Kidney tubule cell (primary cell): Measurements from ENCODE around the gene ZNF407.
A peak's percentile ranks its signal among the peaks of the same experiment; 100 is the strongest.

ENCODE experiments used
- DNase-seq: peaks from one replicate; pipeline ENCODE4 v3.0.0-alpha.2; 2018; ENCODE audit warnings: low spot score

ZNF407 gene

DNA sequence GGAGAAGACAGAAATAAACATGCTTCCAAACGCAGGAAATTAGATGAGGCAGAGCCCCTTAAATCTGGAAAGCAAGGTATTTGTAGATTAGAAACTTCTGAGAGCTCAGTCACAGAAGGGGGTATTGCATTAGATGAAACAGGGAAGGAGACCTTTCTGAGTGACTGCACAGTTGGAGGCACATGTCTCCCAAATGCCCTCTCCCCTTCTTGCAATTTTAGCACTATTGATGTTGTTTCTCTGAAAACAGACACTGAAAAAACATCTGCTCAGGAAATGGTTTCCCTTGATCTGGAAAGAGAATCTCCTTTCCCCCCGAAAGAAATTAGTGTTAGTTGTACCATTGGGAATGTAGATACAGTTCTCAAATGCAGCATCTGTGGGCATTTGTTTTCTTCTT is 33.5 kb downstream of the ZNF407 start:
- DNase-seq: no peak

DNA sequence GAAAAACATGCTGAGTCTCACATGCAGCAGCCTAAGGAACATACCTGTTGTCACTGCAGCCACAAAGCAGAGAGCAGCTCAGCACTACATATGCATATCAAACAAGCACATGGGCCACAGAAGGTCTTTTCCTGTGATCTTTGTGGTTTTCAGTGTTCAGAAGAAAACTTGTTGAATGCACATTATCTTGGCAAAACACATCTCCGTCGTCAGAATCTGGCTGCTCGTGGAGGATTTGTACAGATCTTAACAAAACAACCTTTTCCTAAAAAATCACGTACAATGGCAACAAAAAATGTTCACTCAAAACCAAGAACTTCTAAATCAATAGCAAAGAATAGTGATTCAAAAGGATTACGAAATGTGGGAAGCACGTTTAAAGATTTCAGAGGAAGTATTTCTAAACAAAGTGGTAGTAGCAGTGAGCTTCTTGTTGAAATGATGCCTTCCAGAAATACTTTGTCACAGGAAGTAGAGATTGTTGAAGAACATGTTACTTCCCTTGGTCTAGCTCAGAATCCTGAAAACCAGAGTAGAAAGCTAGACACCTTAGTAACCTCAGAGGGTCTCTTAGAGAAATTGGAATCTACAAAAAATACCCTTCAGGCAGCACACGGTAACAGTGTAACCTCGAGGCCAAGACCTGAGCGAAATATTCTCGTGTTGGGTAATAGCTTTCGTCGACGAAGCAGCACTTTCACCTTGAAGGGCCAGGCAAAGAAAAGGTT is 34.1 kb downstream of the ZNF407 start:
- DNase-seq: no peak

- no peak for DNase-seq
These were observed 34.6 kb downstream of the ZNF407 start for GRCh38 chr18:74632351-74632679.

DNA sequence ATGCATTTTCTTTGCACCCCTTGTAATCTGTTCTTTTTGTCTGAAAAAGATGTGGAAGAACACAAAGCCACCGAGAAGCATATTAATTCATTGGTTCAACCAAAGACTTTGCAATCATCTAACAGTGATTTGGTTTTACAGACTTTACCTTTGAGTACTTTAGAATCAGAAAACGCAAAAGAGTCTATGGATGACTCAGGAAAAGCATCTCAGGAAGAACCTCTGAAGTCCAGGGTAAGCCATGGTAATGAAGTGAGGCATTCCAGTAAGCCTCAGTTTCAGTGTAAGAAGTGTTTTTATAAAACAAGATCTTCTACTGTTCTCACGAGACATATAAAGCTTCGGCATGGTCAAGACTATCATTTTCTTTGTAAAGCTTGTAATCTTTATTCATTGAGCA is 35.2 kb downstream of the ZNF407 start:
- DNase-seq: no peak

GRCh38 chr18:74633652-74634352 is 36.1 kb downstream of the ZNF407 start:
- DNase-seq: no peak

- DNase-seq: no peak
These were observed 37.7 kb downstream of the ZNF407 start for GRCh38 chr18:74635224-74635975.

DNA sequence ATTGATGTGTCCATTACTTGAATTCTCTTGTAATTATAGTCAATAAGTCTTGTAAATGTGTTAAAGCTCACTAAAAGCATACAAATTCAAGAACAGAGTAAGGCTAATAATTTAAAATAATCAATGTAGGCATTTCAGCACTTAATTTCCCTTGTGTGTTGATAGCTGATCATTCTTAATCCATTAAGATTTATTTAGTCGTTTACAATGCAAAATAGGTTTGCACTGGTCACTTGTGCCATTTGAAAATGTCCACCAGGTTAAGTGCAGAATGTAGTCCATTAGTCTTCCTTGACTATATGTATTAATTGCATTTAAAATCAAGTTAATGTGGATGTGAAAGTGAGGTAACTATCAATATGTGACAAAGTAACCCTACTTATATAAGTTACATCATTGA is 39.4 kb downstream of the ZNF407 start:
- DNase-seq: no peak

- no peak for DNase-seq
These were observed 40.5 kb downstream of the ZNF407 start for GRCh38 chr18:74638210-74638609.

DNA sequence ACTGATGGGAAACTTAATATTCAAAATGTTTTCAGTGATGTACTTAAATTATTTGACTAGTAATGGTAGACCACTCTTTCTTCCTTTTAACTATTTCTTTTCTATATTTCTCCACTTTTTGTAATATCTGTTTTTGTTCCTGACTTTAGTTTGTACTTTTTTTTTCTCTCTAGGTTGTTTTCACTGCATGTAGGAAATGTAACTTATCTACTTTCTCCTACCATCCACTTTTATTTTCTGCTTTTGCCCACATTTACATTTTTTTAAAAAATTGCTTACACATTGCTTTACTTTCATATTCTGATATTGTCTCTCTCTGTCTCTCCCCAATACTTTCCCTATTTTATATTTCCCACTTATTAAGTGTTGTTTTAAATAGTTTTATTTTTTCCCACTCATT is 47.0 kb downstream of the ZNF407 start:
- DNase-seq: no peak

GRCh38 chr18:74645679-74646078 is 48.0 kb downstream of the ZNF407 start:
- peak; percentile 57 for DNase-seq

DNA sequence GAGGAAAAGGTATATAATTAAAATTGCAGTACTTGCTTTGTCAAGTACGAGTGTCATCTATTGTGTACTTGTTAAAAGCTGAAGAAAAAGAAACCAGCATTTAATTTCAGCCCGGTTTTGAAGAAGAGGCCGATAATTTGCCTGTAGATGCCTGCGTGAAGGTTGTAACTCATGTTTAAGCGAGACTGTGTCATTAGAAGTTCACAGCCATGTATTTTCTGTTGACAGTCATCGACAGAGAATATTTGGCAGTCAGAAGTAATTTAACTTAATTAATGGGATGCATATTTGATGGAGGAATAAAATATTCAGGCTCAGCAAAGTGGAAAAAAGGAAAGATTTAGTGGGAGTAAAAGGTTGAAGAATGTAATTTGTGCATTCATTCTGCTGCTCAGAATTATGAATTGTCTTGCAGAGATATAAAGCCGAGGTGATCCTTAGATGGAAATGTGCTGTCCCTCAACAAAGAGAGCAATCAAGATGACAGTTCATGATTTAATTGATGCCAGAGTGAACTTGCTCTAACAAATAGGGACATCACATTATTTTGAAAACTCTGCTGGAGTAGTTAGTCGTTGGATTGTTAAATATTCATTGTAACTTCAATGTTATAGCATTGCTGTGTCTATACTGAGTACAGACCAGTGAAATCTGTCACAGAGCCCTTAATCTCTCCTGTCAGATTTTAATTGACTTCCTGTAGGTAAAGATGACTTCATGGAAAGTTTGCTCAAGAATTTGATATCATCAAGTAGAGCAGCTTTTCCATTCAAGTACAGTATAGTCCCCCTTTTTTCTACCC is 53.9 kb downstream of the ZNF407 start:
- DNase-seq: no peak

DNA sequence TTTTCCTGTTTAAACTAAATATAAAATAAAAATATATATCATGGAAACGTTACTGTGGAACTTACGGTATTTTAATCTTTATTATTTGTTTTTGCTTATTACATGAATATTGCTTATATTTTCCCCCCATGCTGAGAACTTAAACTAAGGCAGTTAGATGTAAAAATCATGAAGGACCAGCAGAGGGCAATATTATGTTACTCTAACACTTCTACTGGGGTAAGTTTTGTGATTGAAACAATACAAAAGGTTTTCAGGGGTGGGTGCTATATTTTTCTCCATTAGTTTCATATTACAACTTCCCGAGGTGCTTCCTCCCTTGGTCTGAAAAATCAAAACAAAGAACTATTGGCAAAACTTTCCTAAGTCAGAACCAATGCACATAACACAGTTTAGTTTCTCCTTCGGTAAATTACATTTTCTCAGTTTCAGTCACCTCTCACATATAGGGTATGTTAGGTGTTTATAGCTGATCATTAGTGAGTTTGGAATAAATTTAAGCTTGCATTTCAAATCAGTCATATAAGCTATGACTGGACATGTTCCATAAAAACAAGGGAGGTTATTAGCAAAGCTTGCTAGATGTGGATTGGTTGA is 54.8 kb downstream of the ZNF407 start:
- peak; percentile 46 for DNase-seq

GRCh38 chr18:74654638-74655037 is 57.0 kb downstream of the ZNF407 start:
- DNase-seq: no peak

DNA sequence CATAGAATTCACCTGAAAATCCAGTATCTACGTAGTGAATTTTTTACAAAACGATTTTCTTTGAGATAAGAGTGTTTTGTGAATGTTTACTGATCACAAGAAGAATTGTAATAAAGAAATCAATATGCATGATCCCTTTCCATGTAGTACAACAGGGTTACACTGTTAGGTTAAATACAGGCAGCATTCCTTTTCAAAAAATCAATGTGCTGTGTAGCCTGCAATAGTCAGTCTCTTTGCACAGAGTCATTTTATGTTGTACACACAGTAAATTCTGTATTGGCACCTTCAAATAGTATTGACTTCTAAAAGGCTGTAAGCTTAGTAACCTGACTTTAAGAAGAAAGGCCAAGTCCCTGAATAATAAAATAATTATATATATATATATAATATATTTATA is 63.3 kb downstream of the ZNF407 start:
- no peak for DNase-seq

GRCh38 chr18:74661691-74662090 is 64.0 kb downstream of the ZNF407 start:
- no peak for DNase-seq

DNA sequence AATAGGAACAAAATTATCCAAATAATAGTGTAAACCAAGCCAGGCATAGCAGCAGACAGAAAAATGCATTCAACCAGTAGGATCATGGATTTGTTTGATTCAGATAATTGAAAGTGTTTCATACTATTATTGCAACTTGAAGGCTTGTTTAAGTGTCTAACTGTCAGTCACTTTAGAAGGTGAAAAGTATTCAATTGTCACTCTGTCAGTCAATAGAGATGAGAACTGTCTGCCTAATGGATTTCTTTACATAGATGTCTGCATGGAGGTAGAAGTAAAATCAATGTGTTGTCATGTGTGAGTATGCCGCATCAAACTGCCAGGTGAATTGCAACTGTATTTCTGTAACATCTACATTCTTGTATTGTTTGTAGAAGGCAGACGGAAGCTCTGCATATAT is 65.0 kb downstream of the ZNF407 start:
- no peak for DNase-seq

GRCh38 chr18:74665346-74665745 is 67.7 kb downstream of the ZNF407 start:
- no peak for DNase-seq

- no peak for DNase-seq
These were observed 68.2 kb downstream of the ZNF407 start for GRCh38 chr18:74665905-74666304.

DNA sequence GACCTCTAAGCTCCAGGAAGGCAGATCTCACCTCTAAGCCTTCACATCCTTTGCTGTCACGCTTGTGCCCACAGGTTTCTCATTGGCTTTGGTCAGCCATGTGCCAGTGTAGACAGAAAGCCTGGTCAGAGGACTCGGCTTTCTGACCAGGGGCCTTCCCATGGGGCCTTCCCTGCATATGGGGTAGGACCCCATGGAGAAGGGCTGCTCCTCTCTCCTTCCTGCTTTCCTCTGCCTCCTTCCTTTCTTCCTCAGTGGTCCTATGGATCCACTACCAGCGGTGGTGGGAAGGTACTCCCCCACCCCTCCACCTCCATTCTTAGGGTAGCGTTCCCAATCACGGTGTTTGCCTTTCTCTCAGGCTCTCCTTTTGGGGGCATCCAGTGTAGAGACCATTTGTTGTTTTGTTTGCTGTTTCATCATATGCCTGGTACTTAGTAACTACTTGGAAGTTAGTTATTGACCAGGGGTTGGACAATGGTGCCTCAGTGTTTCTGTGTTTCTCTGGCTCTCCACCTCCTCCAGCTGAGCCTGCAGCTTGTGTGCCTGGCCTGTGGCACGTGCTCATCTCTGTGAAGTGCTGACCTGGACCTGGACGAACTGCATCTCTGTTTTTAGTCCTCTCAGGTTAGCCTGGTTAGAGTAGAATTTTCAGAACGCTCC is 71.6 kb downstream of the ZNF407 start:
- peak; percentile 20 for DNase-seq

DNA sequence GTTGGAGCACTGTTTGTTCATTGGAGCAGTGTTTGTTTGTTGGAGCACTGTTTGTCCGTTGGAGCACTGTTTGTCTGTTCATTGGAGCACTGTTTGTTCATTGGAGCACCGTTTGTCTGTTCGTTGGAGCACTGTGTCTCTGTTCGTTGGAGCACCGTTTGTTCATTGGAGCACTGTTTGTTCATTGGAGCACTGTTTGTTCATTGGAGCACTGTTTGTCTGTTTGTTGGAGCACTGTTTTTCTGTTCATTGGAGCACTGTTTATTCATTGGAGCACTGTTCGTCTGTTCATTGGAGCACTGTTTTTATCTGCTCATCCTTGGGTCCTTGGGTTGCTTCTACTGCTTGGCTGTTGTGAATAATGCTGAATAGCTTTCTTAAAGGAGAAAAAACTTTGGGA is 74.7 kb downstream of the ZNF407 start:
- DNase-seq: no peak

GRCh38 chr18:74674487-74674886 is 76.8 kb downstream of the ZNF407 start:
- no peak for DNase-seq
